Fibroblast of skin of left biceps (primary cell): ENCODE results near the gene TMEM132A.
"Not testable (repeated sequence)": the region's sequence is repeated elsewhere in the genome, so short reads cannot be mapped to it uniquely, and the experiment has no call there.

Source experiments
- DNase-seq, 2 experiments: peaks; one replicate each; pipeline ENCODE4 v3.0.0-alpha.2; 2013; ENCODE audit warnings: low read depth in 2 of 2

Gene TMEM132A

GRCh38 chr11:60954421-60954820, 30.2 kb downstream of the TMEM132A start:
- no peak for DNase-seq

GRCh38 chr11:60955571-60955970, 31.3 kb downstream of the TMEM132A start:
- no peak for DNase-seq

GRCh38 chr11:60957188-60957587, 32.9 kb downstream of the TMEM132A start:
- DNase-seq, result no peak

GRCh38 chr11:60959431-60959830, 35.2 kb downstream of the TMEM132A start:
- no peak for DNase-seq

GRCh38 chr11:60960405-60960804, 36.1 kb downstream of the TMEM132A start:
- DNase-seq, result no peak

GRCh38 chr11:60964801-60965200, 40.5 kb downstream of the TMEM132A start:
- no peak for DNase-seq

- no peak for DNase-seq
These were observed 42.6 kb downstream of the TMEM132A start for GRCh38 chr11:60966890-60967289.

- DNase-seq, result no peak
These were observed 44.0 kb downstream of the TMEM132A start for GRCh38 chr11:60968223-60968622.

- DNase-seq, result no peak
These were observed 46.1 kb downstream of the TMEM132A start for GRCh38 chr11:60970369-60970774.

GRCh38 chr11:60970890-60971289, 46.6 kb downstream of the TMEM132A start:
- no peak for DNase-seq

GRCh38 chr11:60971520-60971919, 47.3 kb downstream of the TMEM132A start, which contains the start of gene CD6:
Gene CD6 (plus strand): TSS chr11:60971680. CDS start chr11:60971866, 186 bp downstream.
- no peak for DNase-seq

- DNase-seq, result no peak
These were observed 48.1 kb downstream of the TMEM132A start for GRCh38 chr11:60972182-60973030.

GRCh38 chr11:60973699-60974098, 49.4 kb downstream of the TMEM132A start:
- no peak for DNase-seq

- not testable (repeated sequence) for DNase-seq
These were observed 50.1 kb downstream of the TMEM132A start for GRCh38 chr11:60974316-60974715.

GRCh38 chr11:60974726-60975125, 50.5 kb downstream of the TMEM132A start:
- DNase-seq, result no peak

- no peak for DNase-seq
These were observed 53.0 kb downstream of the TMEM132A start for GRCh38 chr11:60977224-60977623.

- DNase-seq, result no peak
These were observed 53.6 kb downstream of the TMEM132A start for GRCh38 chr11:60977836-60978235.

- DNase-seq, result no peak
These were observed 54.5 kb downstream of the TMEM132A start for GRCh38 chr11:60978546-60979380.

GRCh38 chr11:60981515-60981914, 57.3 kb downstream of the TMEM132A start:
- DNase-seq, result no peak

GRCh38 chr11:60982184-60982583, 57.9 kb downstream of the TMEM132A start:
- DNase-seq, result no peak

GRCh38 chr11:60984149-60984548, 59.9 kb downstream of the TMEM132A start:
- DNase-seq, result no peak

GRCh38 chr11:60984636-60985035, 60.4 kb downstream of the TMEM132A start:
- no peak for DNase-seq

GRCh38 chr11:60985501-60985900, 61.2 kb downstream of the TMEM132A start:
- DNase-seq, result no peak
